HK-2 (cell line): Measurements from ENCODE around the gene ATL1.
"Not testable (repeated sequence)": the region's sequence is repeated elsewhere in the genome, so short reads cannot be mapped to it uniquely, and the experiment has no call there.

Experiments used
- DNase-seq: peaks from one replicate; pipeline ENCODE4 v3.0.0-alpha.2; 2018; ENCODE audit not compliant: unreplicated experiment

Gene ATL1

DNA sequence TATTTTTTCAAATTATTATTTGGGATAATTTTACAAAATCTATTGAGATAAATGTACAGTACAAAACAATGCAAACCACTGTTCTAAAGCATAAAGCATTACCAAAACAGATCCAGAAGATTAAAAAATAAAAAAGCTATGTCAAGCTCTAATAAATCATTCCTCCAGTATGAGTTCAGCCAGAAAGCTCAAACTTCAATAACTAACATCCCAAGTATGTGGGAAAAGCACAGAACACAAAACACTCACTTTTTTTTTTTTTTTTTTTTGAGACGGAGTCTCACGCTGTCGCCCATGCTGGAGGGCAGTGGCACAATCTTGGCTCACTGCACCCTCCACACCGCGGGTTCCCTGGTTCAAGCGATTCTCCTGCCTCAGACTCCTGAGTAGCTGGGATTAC is 96.8 kb downstream of the ATL1 start:
- no peak for DNase-seq

DNA sequence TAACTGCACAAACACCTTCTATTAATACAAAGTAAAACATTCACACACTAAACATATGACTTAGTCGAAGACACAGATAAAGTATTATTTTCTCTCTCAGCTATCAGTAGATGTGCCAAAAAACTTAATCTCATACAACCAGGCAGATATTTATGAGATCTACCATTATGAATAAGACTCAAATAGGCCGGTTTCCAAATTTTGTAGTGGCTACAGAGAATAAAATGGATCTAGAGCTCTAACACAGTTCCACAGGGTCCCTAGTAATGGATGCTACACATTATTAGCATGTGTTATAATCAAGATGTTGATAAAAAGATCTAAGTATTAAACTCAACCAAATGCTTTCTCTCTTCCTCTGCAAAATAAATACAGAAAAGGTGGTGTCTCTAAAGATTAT is 97.8 kb downstream of the ATL1 start:
- no peak for DNase-seq

DNA sequence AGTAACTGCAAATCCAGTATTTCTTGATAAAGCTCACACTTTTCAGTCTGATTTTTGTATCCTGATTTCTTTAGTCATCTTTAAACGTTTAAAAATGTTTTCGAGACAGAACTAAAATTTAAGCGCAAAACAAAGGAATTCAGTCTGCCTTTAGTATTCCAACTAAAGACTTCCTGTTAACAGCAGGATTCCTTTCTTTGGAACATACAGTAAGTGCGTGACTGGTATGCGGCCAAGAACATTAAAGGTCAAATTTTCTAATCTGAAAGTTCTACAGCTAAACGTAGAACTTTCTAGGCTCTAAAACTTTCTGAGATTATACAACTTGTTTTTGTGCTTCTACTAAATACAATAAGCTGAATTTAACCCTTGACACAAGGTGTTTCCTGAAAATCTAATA is 98.3 kb downstream of the ATL1 start:
- no peak for DNase-seq

DNA sequence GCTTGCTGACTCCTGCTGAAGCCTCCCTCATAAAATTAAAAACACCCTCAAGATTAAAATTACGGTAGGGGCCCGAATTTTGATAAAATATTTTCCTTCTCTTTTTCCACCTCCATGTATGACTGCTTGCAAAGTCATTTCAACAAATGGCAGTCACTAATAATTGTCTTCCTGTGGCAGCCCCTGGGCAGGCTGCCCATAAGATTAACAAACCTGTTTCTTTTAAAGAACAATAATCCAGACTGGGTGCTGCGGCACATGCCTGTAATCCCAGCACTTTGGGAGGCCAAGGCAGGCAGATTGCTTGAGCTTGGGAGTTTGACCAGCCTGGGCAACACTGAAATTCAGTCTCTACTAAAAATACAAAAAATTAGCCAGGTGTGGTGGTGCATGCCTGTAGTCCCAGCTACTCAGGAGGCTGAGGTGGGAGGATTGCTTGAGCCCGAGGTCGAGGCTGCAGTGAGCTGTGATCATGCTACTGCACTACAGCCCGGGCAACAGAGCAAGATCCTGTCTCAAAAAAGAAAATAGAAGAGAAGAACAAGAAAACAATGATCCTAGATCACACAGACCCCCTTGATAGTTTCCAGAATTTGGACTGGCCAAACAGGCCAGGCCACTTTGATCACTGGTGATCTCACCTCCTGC is 99.5 kb downstream of the ATL1 start:
- DNase-seq: no peak

DNA sequence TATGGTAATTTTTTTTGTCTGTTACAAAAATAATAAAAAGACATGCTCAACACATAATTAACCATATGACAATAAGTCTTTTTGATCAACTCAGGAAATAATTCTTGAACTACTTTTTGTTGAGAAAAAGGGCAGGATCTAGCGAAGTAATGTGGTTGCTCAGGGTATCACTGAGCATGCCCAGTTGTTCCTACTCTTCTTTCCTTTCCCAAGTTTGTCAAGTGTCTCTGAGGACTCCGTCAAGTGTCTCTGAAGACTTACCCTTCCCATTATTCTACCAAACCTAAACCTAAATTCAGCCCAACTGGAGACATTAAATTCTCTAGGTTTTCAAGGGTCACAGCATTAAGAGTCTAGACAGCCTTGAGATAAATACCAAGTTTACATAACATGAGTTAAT is 104.6 kb downstream of the ATL1 start:
- not testable (repeated sequence) for DNase-seq

DNA sequence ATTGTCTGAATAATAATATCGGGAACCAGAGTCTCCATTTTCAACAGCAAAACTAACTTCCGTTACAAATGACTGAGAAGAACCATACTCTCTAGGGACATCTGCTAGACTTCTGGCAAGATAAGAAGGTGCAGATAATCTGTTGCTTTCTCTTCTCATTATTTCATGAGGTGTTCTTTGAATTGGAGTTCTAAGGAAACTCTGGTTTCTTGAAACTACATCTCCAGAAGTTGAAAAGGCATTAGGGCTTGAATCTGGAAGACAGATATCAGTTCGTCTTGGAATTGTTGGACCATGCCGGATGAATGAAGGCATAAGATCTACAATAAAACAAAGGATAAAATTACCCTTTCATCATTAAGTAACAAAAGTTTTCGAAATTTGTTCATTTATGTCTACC is 105.4 kb downstream of the ATL1 start:
- DNase-seq: not testable (repeated sequence)

DNA sequence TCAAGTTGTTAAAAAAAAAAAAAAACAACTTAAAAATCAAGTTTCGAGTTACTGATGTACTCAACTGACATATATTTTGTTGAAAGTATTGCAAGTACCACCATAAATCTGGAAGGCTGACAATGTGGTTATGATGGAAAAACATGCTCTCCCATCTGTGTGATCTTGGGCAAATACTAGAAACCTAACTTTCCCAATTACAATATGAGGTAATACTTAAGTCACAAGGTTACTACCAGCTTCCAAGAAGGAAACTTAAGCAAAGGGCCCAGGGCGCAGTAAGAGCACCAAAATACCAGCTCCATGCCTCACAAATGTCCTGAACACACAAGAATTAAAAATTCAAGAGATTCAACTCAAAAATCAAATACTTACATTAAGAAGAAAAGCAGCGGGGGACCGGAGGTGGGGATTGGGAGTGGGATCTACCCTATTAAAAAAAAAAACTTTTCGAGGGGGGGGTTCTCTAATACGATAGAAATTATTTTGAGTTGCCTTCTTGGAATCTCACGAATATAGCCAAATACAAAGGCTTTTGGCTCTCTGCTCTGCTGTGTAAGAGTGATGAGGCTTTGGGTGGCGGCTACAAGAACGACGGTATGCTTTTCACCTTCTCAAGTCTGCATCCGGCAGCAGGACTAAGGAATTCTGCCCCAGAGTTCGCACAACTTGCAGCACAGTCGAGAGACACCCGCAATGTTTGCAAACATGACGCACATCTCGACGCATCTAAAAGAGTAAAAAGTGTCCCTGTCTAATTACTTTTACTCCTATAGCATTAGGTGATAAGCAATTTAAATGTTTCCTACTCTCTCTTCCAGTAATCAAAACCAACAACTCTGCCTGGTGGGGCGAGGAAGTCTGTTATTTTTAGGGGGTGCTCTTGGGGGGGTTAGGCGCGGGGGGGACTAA is 107.1 kb downstream of the ATL1 start:
- peak; percentile 44 for DNase-seq

DNA sequence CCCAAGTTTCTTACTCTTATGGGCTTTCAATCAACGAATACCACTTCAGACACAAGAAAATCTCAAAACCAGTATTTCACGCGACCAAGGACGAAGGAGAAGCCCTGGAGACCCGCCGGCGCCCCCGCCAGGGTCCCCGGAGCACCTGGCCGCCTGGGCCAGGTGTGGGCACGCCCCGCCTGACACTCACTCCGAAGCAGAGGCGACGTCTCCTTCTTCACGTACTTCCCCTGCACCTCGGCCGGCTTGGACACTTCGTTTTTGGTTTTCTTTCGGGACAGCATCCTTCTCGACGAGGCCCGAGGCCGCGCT is 107.7 kb downstream of the ATL1 start:
- DNase-seq: no peak

DNA sequence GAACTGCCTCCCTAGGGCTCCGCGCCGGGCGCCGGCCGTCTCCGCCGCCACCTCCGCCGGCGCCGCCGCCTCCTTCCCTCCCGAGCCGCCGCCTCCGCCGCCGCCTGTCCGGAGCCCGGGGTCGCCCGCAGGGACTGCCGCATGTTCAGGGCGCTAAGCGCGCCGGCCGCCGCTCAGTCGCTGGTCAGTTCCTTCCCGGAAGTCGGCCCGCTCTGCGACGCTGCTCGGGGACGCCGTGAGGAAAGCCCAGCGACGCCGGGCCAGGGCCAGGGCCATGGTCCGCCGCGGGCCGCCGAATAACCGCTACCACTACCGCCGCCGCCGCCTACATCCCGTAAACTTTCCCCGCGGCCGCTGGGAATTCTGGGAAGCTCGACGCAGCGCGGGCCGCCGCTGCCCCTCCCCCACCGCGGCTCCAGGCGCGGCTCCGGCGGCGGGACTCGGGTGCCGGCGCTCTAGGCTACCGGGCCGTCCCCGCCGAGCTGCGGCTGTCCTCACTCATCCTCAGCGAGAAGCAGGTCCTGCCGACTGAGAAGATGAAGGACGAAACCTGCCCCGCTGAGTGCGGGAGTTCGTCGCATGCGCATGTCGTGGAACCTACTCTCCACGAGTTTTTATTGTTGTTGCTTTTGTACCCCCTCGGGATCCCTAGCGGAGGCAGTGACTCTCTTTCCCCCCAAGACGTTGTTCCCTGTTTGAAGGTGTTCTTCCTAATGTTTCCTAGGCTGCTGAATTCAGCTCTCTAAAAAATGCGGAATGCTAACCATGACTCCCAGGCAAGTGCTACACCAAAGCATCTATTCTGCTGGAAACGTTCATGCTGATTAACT is 108.3 kb downstream of the ATL1 start, which contains the start of gene SAV1:
Gene SAV1, minus strand, starts transcription at position 311 of the 830 bp plus-strand sequence. CDS start 339 bp downstream, outside the sequence.
- peak; percentile 77 for DNase-seq

DNA sequence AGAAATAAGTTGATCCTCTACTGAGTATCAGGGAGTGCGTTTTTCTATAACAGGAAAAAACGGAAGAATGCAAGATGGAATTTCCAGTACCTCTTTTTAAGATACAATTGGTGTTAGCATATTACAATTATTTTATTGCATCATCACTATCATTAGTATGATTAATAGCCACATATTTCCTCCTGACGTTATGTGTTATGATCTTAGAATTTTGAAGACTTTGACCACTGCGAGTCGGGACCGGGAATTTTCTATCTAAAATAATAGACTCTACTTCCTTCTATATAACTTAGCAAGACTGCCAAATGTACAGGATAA is 108.8 kb downstream of the ATL1 start:
- no peak for DNase-seq

DNA sequence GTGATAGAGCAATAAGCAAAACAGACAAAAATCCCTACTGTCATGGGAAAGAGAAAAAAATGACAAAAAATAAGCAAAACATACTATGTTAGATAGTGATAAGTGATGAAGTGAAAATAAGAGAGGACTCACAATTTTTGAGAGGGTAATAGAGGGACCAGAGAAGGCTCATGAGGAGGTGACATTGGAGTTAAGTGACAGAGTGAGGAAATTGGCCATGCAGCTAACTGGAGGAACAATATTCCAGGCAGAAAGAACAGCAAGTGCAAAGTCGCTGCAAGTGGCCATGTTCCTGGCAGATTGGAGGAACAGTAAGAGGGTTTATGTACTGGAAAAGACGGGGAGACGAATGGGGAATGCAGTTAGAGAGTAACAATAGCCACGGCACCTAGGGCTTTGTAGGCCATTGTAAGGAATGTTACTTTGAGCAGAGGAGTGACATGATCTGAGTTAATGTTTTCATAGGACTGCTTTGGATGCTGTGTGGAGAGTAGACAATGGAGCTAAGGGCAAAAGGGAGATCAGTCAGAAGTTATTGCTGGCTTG is 109.6 kb downstream of the ATL1 start:
- no peak for DNase-seq

DNA sequence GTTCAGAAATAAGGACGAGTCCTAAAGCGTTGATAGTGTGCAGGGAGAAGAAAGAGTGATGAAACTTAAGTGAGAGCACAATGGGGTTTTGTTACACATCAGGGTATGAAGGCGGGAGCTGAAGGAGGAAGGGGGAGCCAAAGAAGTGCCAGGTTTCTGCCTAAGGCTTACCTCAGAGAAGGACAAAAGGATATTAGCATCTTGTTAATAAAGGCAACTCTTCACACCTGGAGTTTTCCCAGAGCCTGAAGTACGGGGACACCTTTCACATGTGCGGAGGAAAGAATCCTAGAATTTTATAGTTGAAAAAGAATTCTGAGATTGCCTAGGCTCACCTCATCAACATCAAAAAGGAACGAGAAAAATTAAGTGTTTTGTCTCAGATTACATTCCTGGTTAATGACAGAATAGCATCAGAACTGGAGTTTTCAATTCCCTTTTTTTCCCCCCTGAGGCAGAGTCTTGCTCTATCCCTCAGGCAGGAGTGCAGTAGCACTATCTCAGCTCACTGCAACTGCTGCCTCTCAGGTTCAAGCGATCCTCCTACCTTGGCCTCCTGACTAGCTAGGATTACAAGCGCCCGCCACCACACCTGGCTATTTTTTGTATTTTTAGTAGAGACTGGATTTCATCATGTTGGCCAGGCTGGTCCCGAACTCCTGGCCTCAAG is 110.4 kb downstream of the ATL1 start:
- DNase-seq: no peak

DNA sequence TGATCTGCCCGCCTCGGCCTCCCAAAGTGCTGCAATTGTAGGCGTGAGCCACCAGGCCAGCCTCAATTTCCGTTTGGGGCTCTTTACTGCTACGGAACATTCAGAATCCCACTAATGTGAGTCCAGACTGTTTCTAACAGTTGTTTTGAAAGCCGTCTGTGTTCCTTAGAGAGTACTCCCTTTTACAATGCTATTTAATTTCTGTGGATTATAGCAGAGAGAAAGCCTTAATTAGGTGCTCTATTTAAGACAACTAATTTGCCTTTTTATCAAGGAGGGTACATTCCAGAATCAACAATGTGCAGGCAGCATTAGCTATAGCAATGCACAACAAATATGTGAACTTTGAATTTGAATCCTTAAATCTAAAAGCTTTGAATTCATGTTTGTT is 110.9 kb downstream of the ATL1 start:
- DNase-seq: no peak

DNA sequence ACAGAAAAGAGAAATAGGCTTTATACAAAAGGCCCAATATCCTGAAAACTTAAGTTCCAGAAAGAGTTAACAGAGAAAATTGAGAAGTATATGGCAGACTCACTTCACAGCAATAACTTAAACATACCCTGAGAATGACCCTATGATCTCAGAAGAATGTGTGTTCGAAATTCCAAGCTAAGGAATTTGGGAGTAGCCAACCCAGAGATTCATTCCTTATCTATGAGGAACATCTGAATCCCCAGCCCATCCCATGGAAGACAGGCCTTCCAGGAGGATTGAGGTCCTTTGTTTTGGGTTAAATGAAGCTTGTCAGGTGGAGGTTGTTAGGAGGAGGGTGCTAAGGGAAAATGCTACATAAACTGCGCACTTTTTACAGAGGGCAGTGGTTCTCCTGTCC is 115.7 kb downstream of the ATL1 start:
- no peak for DNase-seq

DNA sequence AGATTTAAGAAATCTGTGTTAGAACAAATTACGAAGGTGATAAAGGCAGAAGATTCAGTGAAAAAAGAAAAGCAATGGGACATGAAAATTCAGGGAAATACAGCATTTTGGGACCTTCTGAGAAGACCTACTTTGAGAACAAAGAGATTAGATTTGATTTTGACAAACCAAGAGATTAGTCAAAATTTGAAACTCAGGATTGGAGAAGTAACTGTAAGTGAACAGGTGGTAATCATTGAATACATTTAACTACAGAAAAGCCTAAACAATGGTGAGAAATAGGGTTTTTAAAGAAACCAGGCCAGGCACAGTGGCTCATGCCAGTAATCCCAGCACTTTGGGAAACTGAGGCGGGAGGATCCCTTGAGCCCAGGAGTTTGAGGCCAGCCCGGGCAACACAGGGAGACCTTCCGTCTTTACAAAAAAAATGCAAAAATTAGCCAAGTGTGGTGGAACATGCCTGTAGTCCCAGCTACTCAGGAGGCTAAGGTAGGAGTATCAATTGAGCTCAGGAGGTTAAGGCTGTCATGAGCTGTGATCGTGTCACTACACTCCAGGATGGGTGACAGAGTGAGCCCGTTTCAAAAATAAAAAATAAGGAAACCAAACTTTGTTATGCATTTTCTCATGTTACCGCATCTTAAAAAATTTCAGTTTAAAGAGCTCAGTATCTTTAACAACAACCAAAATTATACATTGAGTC is 117.0 kb downstream of the ATL1 start:
- no peak for DNase-seq

DNA sequence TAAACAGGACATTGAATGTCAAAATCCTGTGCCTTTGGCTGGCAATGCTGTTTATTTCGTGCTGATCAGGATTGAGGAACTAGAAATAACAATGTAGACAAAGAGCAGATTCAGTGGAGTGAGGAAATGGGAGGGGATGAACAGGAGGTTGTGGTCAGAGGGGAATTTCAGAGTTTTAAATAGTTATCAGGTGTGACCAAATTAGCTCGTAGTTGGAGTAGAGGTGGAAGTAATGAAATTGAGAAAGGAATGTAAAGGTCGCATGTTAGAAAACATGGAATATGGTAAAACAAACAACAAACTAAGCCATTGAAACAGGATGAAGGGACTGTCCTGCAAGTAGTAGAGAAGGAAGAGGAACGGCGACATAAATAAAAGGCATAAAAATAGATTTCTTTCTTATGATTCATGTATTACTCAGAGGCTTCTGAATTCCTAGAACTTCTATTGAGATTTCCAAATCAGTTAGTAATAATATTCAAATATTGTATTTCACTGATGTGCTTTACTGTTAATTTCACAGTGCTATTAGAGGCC is 117.7 kb downstream of the ATL1 start:
- DNase-seq: no peak

DNA sequence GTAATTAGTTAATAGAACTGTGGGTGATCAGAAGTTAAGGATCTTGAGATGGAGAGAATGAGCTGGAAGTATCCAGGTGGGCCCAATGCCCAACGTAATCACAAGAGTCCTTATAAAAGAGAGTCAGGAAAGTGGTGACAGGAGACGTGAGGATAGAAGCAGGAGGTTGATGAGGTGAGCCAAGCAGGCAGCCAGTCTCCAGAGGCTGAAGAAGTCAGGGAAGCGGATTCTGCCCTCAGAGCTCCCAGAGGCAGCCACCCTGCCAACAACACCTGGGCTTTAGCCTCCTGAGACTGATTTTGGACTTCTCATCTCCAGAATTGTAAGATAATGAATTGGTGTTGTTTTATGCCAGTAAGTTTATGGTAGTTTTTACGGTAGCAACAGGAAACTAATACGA is 118.2 kb downstream of the ATL1 start:
- no peak for DNase-seq

DNA sequence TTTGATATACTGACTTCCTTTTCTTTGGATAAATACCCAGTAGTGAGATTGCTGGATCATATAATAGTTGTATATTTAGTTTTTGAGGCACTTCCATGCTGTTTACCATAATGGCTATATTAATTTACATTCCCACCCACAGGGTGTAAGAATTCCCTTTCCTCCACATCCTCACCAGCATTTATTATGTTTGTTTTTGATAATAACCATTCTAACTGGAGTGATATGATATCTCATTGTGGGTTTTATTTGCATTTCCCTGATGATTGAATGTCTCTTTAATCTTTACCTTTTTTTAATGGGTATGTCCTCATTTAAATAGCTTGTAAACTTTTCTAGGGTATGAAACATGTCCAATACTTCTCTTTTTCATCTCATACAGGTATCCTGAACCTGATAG is 119.7 kb downstream of the ATL1 start:
- no peak for DNase-seq
